Esophagus (tissue), 2 donors: ENCODE measurements around the gene ENO2. TPM values are rescaled to one million over a fixed set of nuclear protein-coding genes. Genes with fewer than 3 reads are reported as not detected.

Experiments
- H3K27ac ChIP-seq, 2 donors: one replicate each; pipeline ENCODE4 v1.5.1; 2013; ENCODE audit warnings: low read depth in 2 of 2, mild to moderate bottlenecking in 2 of 2, inconsistent platforms in 1 of 2, low read length in 1 of 2, moderate library complexity in 1 of 2
- H3K27me3 ChIP-seq, 2 donors: one replicate each; pipeline ENCODE4 v1.6.1; 2013; ENCODE audit warnings: low read length in 2 of 2, control low read depth in 1 of 2, mild to moderate bottlenecking in 1 of 2; ENCODE audit not compliant: insufficient read depth in 2 of 2, control insufficient read depth in 1 of 2
- H3K36me3 ChIP-seq, 2 donors: one replicate each; pipeline ENCODE4 v1.6.1; 2013; ENCODE audit warnings: low read length in 1 of 2; ENCODE audit not compliant: control insufficient read depth in 2 of 2, insufficient read depth in 2 of 2
- H3K4me1 ChIP-seq, 2 donors: one replicate each; pipeline ENCODE4 v1.6.1; 2013; ENCODE audit warnings: low read length in 1 of 2; ENCODE audit not compliant: control insufficient read depth in 2 of 2, insufficient read depth in 2 of 2
- H3K4me3 ChIP-seq, 2 donors: one replicate each; pipeline ENCODE4 v1.5.1; 2013; ENCODE audit warnings: low read length in 2 of 2, mild to moderate bottlenecking in 2 of 2, low read depth in 1 of 2, moderate library complexity in 1 of 2
- H3K9me3 ChIP-seq, 2 donors: one replicate each; pipeline ENCODE4 v1.6.1; 2013; ENCODE audit warnings: mild to moderate bottlenecking in 2 of 2, low read depth in 1 of 2, low read length in 1 of 2, moderate library complexity in 1 of 2; ENCODE audit not compliant: control insufficient read depth in 2 of 2, insufficient read depth in 1 of 2
- WGBS, 2 donors: extraction: QIAGEN DNeasy Blood & Tissue Kit; methylation state at CpG; one replicate each; pipeline ENCODE4 v1.1.7; 2013; 5-methylcytosine and 5-hydroxymethylcytosine counted together
- polyA plus RNA-seq, 2 donors: library from polyadenylated mRNA; stranded (reverse); fragments of 200-250 nt; gene quantifications; one replicate each; pipeline ENCODE4 v1.2.3, GENCODE V29; 2013
- donor health status: healthy with polysubstance abuse.
- donor health status: Bipolar disorder and iron deficiency.

ENO2 gene
- polyA plus RNA-seq, 2 donors = 6.7 to 9.0 TPM

DNA sequence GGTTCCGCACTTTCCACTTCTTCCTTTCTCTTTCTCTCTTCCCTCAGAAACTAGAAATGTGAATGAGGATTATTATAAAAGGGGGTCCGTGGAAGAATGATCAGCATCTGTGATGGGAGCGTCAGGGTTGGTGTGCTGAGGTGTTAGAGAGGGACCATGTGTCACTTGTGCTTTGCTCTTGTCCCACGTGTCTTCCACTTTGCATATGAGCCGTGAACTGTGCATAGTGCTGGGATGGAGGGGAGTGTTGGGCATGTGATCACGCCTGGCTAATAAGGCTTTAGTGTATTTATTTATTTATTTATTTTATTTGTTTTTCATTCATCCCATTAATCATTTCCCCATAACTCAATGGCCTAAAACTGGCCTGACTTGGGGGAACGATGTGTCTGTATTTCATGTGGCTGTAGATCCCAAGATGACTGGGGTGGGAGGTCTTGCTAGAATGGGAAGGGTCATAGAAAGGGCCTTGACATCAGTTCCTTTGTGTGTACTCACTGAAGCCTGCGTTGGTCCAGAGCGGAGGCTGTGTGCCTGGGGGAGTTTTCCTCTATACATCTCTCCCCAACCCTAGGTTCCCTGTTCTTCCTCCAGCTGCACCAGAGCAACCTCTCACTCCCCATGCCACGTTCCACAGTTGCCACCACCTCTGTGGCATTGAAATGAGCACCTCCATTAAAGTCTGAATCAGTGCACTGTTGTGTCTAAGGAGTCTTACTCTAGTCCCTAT is 8.8 kb downstream of the ENO2 start:
- Histone ChIP-seq H3K4me1 (peaks cover 0 to 18% of the 10 kb centered on the region in 2 donors), H3K4me3 (no peak overlapping the region), H3K27me3 (no peaks in the 10 kb centered on the region), H3K27ac (no peak overlapping the region), H3K9me3 (no peaks in the 10 kb centered on the region), H3K36me3 (no peaks in the 10 kb centered on the region)
- 78 to 79% methylated on average over 10 of the region's 10 CpGs for WGBS, 2 donors

DNA sequence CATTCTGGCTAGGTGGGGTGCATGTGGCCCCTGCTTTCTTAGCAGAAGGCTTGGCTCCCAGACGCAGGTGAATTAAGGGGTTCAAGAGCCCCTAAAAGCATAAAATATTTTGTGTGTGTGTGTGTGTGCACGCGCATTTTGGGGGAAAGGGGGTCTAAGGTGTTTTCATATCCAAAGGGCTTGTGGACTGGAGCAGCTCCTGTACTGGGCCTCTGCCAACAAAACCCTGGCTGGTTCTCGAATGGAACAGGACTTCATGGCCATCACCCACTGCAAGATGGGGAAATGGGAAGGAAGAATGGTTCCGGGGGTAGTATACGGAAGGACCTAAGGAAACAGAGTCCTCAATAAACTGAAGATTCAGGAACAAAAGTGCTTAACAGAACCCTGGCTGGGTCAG is 9.5 kb downstream of the ENO2 start:
- H3K4me1 ChIP-seq = peaks cover 0 to 18% of the 10 kb centered on the region in 2 donors
- WGBS, 2 donors = 45 to 56% methylated on average over 6 of the region's 6 CpGs
- H3K36me3 ChIP-seq = no peaks in the 10 kb centered on the region
- H3K4me3 ChIP-seq = no peak overlapping the region
- H3K27ac ChIP-seq = peak overlapping the region in 1 of 2 donors; percentile 98
- no peaks in the 10 kb centered on the region for H3K9me3 ChIP-seq
- H3K27me3 ChIP-seq = no peaks in the 10 kb centered on the region

DNA sequence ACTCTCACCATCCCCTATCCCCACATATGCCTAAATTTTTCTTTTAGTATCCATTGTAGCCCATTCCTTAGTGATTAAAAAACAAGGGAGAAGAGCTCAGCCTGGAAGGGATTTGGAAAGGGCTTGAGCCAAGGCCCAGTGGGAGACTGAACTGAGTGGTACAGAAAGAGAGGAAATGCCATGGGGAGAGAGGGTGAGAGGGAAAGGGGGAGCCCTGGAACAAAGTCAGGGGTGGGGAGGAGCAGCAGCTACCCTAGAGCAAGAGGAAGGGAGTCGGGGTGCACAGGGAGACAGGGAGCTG is 10.8 kb downstream of the ENO2 start:
- no peaks in the 10 kb centered on the region for H3K9me3 ChIP-seq
- whole genome bisulfite sequencing, 2 donors = 20 to 50% methylated on average over 1 of the region's 1 CpG

DNA sequence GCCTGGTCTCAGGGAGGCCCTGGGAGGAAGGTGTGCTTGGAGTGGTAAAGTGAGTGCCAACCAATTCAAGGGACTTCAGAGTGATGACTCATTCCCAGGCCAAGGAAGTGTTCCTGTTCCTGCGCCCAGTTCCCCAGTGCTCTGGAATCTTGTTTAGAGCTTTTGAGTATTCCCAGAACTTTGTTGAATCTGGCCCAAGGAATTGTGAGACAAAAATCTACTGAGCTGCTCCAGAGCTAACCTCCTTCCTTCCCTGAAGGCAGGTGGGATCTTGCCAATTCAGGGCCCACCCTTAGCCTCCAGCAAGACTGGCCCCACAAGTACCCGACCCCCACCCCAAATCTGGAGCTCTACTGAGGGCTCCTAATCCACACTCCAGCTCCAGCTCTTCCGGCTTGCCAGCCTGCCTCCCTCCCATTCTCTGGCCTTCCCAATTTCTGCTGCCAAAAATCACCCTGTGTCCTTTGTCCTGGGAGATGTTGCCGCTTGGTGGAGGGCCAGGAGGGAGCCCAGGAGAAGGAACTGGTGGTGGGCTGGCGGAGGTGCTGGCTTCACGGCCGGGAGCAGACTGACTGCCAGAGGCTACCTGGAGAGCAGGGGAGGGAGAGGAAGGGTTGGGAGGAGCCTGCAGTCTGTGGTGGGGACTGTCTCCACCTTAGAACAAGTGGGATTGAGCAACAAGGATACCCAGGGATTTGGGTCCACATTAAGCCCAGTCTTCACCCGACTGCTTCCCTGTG is 11.3 kb downstream of the ENO2 start:
- H3K4me1 ChIP-seq = peaks cover 0 to 26% of the 10 kb centered on the region in 2 donors

More for the DNA sequence above, 10.8 kb downstream of the ENO2 start:
- Histone ChIP-seq H3K36me3 (no peaks in the 10 kb centered on the region), H3K27ac (peak overlapping the region; percentile 94 to 98), H3K27me3 (no peaks in the 10 kb centered on the region), H3K4me3 (no peak overlapping the region), H3K4me1 (peaks cover 0 to 26% of the 10 kb centered on the region in 2 donors)

DNA sequence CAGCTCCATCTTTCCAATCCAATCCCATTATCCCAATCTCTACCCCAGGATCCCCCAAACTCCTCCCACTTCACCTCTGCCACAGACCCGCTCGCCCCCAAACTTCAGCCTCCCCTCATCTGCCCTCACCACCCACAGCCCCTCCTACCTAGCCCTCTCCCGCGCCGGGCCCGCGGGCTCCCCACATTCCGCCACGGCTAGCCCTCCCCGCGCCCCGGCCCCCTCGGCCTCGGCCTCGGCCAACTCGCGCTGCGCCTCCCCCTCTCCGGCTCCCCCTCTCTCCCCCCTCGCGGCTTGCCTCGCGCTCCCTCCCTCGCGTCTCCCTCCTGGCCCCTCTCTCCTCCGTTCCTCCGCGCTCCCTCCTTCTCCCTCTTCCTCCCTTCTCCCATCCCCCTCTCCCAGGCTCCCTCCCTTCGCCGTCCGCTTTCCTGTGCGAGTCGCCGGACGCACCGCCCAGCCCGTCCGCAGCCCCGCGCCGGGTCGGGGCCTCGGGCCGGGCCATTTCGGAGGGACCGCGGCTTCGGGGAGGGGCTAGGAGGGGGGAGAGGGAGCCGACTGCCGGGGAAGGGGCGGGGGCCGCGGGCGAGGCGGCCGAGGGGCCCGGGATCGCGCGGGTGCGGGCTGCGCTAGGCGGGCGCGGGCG is 13.1 kb downstream of the ENO2 start, which contains the start of gene ATN1:
Gene ATN1 (plus strand): TSS at position 581 of the 643 bp plus-strand sequence. CDS start 6,043 bp downstream, outside the sequence.
- Histone ChIP-seq H3K4me3 (peak within 1 kb of the TSS; percentile 78 to 97), H3K36me3 (no peaks in the 10 kb centered on the region), H3K27ac (peak within 1 kb of the TSS; percentile 94 to 98), H3K4me1 (peaks cover 0 to 26% of the 10 kb centered on the region in 2 donors), H3K27me3 (no peaks in the 10 kb centered on the region), H3K9me3 (no peaks in the 10 kb centered on the region)
- WGBS, 2 donors = 0 to 1% methylated on average over 62 to 66 of the region's 66 CpGs

More for the DNA sequence above, 11.3 kb downstream of the ENO2 start:
- H3K36me3 ChIP-seq = no peaks in the 10 kb centered on the region
- peak overlapping the region; percentile 17 to 28 for H3K4me3 ChIP-seq
- WGBS, 2 donors = 20 to 21% methylated on average over 8 of the region's 8 CpGs
- no peaks in the 10 kb centered on the region for H3K27me3 ChIP-seq
- H3K27ac ChIP-seq = peak overlapping the region; percentile 94 to 98
- no peaks in the 10 kb centered on the region for H3K9me3 ChIP-seq

DNA sequence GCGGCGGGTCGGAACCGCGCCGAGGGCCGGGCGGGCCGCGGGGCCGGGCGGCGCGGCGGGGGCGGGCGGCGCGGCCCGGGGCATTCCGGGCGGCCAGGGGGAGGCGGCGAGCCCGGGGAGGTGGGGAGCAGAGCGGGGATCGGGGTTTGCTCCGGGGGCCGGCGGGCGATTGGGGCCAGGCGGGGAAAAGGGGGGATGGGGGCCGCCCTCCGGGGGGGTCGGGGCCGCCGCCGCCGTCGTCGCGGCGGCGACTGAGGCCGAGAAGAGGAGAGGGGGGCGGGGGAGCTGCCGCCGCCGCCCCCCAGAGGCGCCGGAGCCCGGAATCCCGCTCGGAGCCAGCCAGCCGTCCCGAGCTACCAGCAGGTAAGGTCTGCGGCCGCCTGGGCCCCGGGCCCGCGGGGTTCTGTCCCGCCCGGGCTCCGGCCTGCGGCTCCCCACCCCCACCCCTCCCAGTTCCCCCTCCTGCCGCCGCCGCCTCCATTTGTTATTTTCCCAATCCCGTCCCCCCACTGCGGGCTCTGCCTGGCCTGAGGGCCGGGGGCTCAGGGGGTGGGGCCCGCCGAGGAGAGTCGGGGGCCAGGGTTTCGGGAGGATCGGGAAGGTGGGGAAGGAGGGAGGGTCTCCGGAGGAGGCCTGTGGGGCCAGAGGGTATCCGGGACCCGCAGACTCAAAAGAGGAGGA is 13.8 kb downstream of the ENO2 start:
- 0 to 1% methylated on average over 16 to 79 of the region's 79 CpGs for WGBS, 2 donors
- H3K27me3 ChIP-seq = no peaks in the 10 kb centered on the region
- H3K36me3 ChIP-seq = no peaks in the 10 kb centered on the region
- H3K27ac ChIP-seq = peak overlapping the region; percentile 94 to 98
- H3K9me3 ChIP-seq = no peaks in the 10 kb centered on the region
- peaks cover 0 to 26% of the 10 kb centered on the region in 2 donors for H3K4me1 ChIP-seq
- H3K4me3 ChIP-seq = peak overlapping the region; percentile 66 to 97

DNA sequence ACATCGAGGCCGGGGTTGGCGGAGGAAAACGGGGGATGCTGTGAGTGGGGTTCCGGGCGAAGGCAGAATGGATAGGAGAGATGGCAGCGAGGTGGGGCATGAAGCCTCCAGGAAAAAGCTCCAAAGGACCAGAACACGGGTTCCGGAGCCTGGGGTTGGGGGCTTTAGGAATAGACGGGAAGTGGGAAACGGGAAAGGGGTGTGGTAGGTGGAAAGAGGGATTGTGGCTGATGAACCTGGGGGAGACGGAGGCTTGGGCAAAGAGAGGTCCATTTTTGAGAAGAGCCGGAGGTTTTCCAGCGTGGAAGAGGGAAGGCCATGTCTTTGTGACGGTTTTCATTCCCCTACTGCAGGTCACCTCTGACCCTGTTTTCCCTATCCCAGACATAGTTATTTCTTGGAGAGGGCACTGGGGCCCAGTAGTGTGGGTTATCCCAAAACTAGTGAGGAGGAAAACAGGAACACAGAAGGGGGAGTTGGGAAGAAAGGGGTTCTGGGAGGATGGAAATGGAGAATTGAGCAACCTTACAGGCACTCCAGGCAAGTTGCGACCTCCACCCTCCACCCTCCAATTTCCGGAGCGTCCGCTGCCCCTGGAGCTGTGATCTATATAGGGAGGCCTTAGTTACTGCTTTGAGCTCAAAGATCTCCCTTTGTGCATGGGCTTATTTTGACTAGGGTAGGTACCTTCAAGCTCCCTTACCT is 14.5 kb downstream of the ENO2 start:
- Histone ChIP-seq H3K27ac (peak overlapping the region; percentile 94 to 98), H3K4me3 (peak overlapping the region; percentile 66 to 97), H3K27me3 (no peaks in the 10 kb centered on the region), H3K9me3 (no peaks in the 10 kb centered on the region), H3K36me3 (peaks cover 0 to under 1% of the 10 kb centered on the region in 2 donors), H3K4me1 (peaks cover 0 to 26% of the 10 kb centered on the region in 2 donors)
- WGBS, 2 donors = 8 to 11% methylated on average over 19 of the region's 19 CpGs

DNA sequence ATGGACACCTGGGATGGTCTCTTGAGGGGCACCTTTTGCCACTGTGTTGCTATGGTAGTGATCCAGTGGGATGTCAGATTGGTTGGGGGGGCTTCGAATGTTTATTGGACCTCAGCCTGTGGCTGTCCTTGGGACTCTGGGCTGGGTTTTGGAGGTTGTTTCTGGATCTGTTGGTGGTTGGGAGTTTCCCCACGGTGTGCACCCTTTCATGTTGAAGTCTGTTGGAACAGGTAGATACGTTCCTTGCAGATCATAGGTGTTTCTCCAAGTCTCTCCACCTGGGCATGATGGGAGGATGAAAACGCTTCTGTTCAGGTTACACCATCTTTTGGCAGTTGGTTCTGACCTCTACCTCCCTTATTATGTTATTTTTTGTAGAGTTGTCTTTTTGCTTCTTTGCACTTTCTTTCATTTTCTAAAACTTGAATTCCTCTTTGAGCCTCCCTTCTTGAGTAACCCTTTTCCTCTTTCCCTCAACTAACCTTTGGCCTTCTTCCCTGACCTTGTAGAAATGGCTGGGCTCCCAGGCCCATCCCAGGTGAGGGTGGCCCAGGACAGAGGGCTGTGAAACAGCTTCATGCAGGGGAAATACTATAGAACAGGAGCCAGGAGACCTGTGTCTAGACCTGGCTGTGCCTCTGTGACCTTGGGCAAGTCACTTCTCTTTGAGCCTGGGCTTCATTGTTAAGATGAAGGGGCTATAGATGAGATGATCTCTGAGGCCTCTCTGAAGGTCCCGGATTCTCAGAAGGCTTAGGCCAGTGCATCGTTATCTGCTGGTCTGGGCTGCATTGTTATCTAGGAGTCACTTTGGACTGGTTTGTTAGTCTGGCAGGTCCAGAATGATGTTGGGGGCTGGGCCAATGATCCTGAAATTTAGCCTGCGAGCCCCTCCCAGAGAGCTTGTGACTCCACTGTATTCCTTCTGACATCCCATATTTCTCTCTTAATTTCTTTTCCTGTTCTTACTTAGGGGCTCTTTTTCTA is 15.4 kb downstream of the ENO2 start:
- WGBS, 2 donors = 36 to 45% methylated on average over 7 of the region's 7 CpGs

More for the DNA sequence above, 15.4 kb downstream of the ENO2 start:
- Histone ChIP-seq H3K4me1 (peaks cover 0 to 22% of the 10 kb centered on the region in 2 donors), H3K27me3 (no peaks in the 10 kb centered on the region), H3K36me3 (peaks cover 0 to 6% of the 10 kb centered on the region in 2 donors), H3K9me3 (no peaks in the 10 kb centered on the region), H3K4me3 (peak overlapping the region; percentile 66 to 97), H3K27ac (peak overlapping the region; percentile 94 to 98)
